Endodermal cell (in vitro differentiated cells): ENCODE measurements around the gene LRCH1. TPM values are rescaled to one million over a fixed set of nuclear protein-coding genes. Genes with fewer than 3 reads are reported as not detected.

Experiments used
- DNase-seq: peaks from one replicate; pipeline ENCODE4 v3.0.0-alpha.2; 2017
- H3K27ac ChIP-seq: 2 replicates; pipeline ENCODE4 v1.5.1; 2013; ENCODE audit warnings: mild to moderate bottlenecking, low read depth, low read length, moderate library complexity
- H3K27me3 ChIP-seq: 2 replicates; pipeline ENCODE4 v1.6.1; 2013; ENCODE audit warnings: mild to moderate bottlenecking, low read length, moderate library complexity; ENCODE audit not compliant: insufficient read depth, control insufficient read depth, poor library complexity, severe bottlenecking
- H3K36me3 ChIP-seq: 2 replicates; pipeline ENCODE4 v1.7.0; 2013; ENCODE audit warnings: mild to moderate bottlenecking, low read length, moderate library complexity; ENCODE audit not compliant: control insufficient read depth, insufficient read depth
- H3K4me1 ChIP-seq: one replicate; pipeline ENCODE4 v1.7.0; 2013; ENCODE audit warnings: low read length; ENCODE audit not compliant: control insufficient read depth, insufficient read depth
- H3K4me3 ChIP-seq: 2 replicates; pipeline ENCODE4 v1.5.1; 2013; ENCODE audit warnings: mild to moderate bottlenecking, low read length, moderate library complexity
- H3K9ac ChIP-seq: 2 replicates; pipeline ENCODE4 v1.6.1; 2013; ENCODE audit warnings: mild to moderate bottlenecking, low read length, moderate library complexity; ENCODE audit not compliant: poor library complexity, severe bottlenecking; ENCODE audit errors: extremely low read depth
- H3K9me3 ChIP-seq: 2 replicates; pipeline ENCODE4 v1.6.1; 2013; ENCODE audit warnings: mild to moderate bottlenecking, low read length, moderate library complexity; ENCODE audit not compliant: control insufficient read depth
- H3K27ac Mint-ChIP-seq: 2 replicates; pipeline ENCODE4 v1.8.0; 2020; ENCODE audit warnings: mixed read lengths
- H3K27me3 Mint-ChIP-seq: 2 replicates; pipeline ENCODE4 v1.8.0; 2021; ENCODE audit warnings: mild to moderate bottlenecking, mixed read lengths; ENCODE audit not compliant: insufficient read depth
- H3K36me3 Mint-ChIP-seq: 2 replicates; pipeline ENCODE4 v1.8.0; 2020; ENCODE audit warnings: low read depth, mixed read lengths
- H3K4me1 Mint-ChIP-seq: 2 replicates; pipeline ENCODE4 v1.8.0; 2020; ENCODE audit warnings: mixed read lengths
- H3K4me3 Mint-ChIP-seq: 2 replicates; pipeline ENCODE4 v1.8.0; 2020; ENCODE audit warnings: mild to moderate bottlenecking, moderate library complexity, mixed read lengths
- H3K9me3 Mint-ChIP-seq: 2 replicates; pipeline ENCODE4 v1.8.0; 2020; ENCODE audit warnings: mild to moderate bottlenecking, mixed read lengths
- CTCF ChIP-seq: fragments of 200-600 bp; sonication (generic); conservative IDR thresholded peaks from 2 replicates; pipeline ENCODE4 v1.5.0; 2021; ENCODE audit warnings: antibody characterized with exemption, mild to moderate bottlenecking
- WGBS, 2 experiments: methylation state at CpG; one replicate each; pipeline versions ENCODE4 v1.1.5 to v1.1.7; 2013; ENCODE audit warnings: missing lambda C conversion rate in 2 of 2, mixed read lengths in 1 of 2; ENCODE audit not compliant: insufficient coverage in 1 of 2, insufficient read length in 1 of 2; 5-methylcytosine and 5-hydroxymethylcytosine counted together
- total RNA-seq, 2 donors: library from RNA; stranded (reverse); fragmentation: NEBNext Ultra II Directional in 1 of 2; extraction: Animal tissue kit (Norgen Biotek cat#: 25700) in 1 of 2; gene quantifications; 2 replicates in 1 of 2; 3 replicates in 1 of 2; pipeline ENCODE4 v1.2.1, GENCODE V29; 2021

LRCH1 gene
- total RNA-seq, 2 donors from 2014 or later: 8.1 to 11.8 TPM

GRCh38 chr13:46600943-46601311 lies 48.0 kb downstream of the LRCH1 start:
- no peaks in the 10 kb centered on the region for H3K9me3 ChIP-seq
- Mint-ChIP-seq H3K36me3 (no peaks in the 10 kb centered on the region), H3K9me3 (no peaks in the 10 kb centered on the region), H3K4me3 (no peak overlapping the region), H3K4me1 (peaks cover 19% of the 10 kb centered on the region), H3K27me3 (no peaks in the 10 kb centered on the region), H3K27ac (no peak overlapping the region)
- peaks cover 8% of the 10 kb centered on the region for H3K4me1 ChIP-seq
- H3K9ac ChIP-seq: no peak overlapping the region
- H3K27ac ChIP-seq: no peak overlapping the region
- H3K36me3 ChIP-seq: no peaks in the 10 kb centered on the region
- no peak for TF ChIP-seq CTCF
- 91 to 100% methylated on average over 2 to 3 of the region's 3 CpGs for WGBS, 2 experiments
- no peak for DNase-seq
- H3K27me3 ChIP-seq: no peaks in the 10 kb centered on the region
- no peak overlapping the region for H3K4me3 ChIP-seq

- 89% methylated on average over 4 of the region's 4 CpGs; no CpG with 5 or more reads in 1 of the 2 experiments for WGBS, 2 experiments
- H3K27ac ChIP-seq: no peak overlapping the region
- H3K27ac Mint-ChIP-seq: no peak overlapping the region
Observed at GRCh38 chr13:46602531-46602930, 49.6 kb downstream of the LRCH1 start.

GRCh38 chr13:46603165-46603603 lies 50.2 kb downstream of the LRCH1 start:
- Mint-ChIP-seq H3K9me3 (no peaks in the 10 kb centered on the region), H3K27ac (peak overlapping the region; percentile 39), H3K27me3 (no peaks in the 10 kb centered on the region), H3K4me1 (peaks cover 25% of the 10 kb centered on the region), H3K4me3 (no peak overlapping the region), H3K36me3 (no peaks in the 10 kb centered on the region)
- DNase-seq: no peak
- Histone ChIP-seq H3K27ac (no peak overlapping the region), H3K36me3 (no peaks in the 10 kb centered on the region), H3K4me1 (peaks cover 6% of the 10 kb centered on the region), H3K9ac (no peak overlapping the region), H3K9me3 (no peaks in the 10 kb centered on the region), H3K4me3 (no peak overlapping the region), H3K27me3 (no peaks in the 10 kb centered on the region)
- whole genome bisulfite sequencing, 2 experiments: 90 to 91% methylated on average over 2 to 4 of the region's 4 CpGs
- TF ChIP-seq CTCF: peak; percentile 72

More at GRCh38 chr13:46602531-46602930, 49.6 kb downstream of the LRCH1 start:
- H3K9me3 ChIP-seq: no peaks in the 10 kb centered on the region
- no peaks in the 10 kb centered on the region for H3K36me3 Mint-ChIP-seq
- no peaks in the 10 kb centered on the region for H3K27me3 ChIP-seq
- no peak for TF ChIP-seq CTCF
- no peak for DNase-seq
- H3K9ac ChIP-seq: no peak overlapping the region
- H3K27me3 Mint-ChIP-seq: no peaks in the 10 kb centered on the region
- no peaks in the 10 kb centered on the region for H3K9me3 Mint-ChIP-seq
- H3K36me3 ChIP-seq: no peaks in the 10 kb centered on the region
- H3K4me3 ChIP-seq: no peak overlapping the region
- H3K4me3 Mint-ChIP-seq: no peak overlapping the region
- H3K4me1 Mint-ChIP-seq: peaks cover 18% of the 10 kb centered on the region
- H3K4me1 ChIP-seq: peaks cover 6% of the 10 kb centered on the region
